GM18507 (cell line): ENCODE data around the gene ABCB6.
"Not testable (repeated sequence)": the region's sequence is repeated elsewhere in the genome, so short reads cannot be mapped to it uniquely, and the experiment has no call there.

Source experiments
- DNase-seq: peaks from one replicate; pipeline ENCODE4 v3.0.0; 2011; ENCODE audit warnings: low read depth; ENCODE audit not compliant: insufficient read length; ENCODE audit errors: extremely low spot score
- FAIRE-seq: peaks from 2 replicates; lab custom pipeline; 2011; peaks lifted over from hg19 to GRCh38; lab: Jason Lieb, UNC

Gene ABCB6

DNA sequence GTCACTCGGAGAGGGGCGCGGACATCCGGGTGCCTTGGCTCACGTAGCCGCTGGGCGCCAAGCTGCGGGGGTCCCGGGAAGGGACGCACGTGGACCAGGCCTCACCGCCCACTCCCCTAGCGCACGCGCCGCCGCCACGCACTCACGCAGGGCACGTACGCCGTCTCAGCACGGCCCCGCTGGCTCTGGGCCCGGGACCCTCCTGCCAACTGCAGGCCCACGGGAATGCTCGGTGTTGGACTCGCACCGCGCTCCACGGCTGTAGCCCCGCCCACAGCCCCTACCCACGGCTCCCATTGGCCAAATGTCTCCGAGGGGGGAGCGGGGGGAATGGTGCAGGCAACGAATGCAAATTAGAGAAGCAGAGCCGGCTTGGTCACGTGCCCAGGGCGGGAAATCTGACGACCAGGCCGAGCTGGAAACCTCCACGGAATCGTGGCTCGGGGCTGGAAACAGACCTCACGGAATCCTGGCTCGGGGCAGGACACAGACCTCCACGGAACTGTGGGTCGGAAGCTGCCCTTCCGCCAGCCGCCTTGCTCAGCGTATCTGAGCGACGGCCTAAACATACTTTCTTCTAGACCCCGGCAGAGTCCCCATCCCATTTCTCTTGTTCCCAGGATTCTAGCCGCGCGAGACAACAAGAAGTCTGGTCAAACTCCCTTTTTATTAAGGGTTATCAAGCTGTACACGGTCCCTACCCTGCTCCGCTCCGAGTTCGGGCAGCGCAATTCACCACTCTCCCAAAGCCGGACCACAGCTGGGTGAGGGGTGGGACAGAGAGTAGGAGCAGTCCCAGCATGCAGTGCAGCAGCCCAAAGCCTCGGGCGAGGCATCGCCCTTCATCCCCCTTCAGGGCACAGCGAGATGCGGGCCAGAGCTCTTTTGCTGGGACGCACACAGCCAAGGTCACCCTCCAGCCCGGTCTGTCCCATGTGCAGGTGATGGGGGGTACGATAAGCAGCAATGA, at the start of gene ABCB6:
Gene ABCB6, minus strand, starts transcription at position 227 of the 970 bp plus-strand sequence. CDS start 285 bp downstream, outside the sequence.
- peak; percentile 96 for FAIRE-seq
- DNase-seq = peak; percentile 81

DNA sequence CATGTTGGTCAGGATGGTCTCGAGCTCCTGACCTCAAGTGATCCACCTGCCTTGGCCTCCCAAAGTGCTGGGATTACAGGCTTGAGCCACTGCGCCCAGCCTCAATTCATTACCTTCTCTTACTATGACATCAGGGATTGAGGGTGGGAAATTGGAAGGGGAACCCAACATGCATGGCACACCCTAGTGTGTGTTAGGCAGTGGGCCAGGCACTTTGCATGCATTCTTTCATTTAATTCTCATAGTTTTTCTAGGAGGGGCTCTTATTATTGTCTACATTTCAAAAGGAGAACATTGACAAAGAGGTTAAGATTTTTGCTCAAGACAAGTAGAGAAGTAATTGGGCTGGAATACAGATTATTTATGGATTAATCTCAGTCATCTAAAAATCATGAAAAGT, 49.5 kb upstream of the ABCB6 start:
- FAIRE-seq (no peak), DNase-seq (no peak)

DNA sequence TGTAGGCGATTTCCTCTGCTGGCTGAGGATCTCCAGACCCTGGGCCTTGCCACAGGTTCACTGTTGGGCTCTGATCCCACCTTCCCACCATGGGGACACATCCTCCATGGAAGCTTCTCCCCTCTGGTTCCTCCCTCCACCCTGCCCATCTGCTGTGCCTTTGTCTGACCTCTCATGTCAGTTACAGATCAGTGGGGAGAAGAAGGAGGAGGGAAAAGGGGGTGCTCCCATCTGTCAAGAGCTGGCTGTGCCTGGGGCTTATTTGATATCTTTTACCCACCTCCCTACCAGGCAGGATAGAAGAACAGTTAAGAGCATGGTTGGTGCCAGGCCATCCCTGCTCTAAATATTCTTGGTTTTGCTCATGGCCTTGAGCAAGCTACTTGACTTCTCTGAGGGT, 48.1 kb upstream of the ABCB6 start:
- FAIRE-seq (no peak), DNase-seq (no peak)

DNA sequence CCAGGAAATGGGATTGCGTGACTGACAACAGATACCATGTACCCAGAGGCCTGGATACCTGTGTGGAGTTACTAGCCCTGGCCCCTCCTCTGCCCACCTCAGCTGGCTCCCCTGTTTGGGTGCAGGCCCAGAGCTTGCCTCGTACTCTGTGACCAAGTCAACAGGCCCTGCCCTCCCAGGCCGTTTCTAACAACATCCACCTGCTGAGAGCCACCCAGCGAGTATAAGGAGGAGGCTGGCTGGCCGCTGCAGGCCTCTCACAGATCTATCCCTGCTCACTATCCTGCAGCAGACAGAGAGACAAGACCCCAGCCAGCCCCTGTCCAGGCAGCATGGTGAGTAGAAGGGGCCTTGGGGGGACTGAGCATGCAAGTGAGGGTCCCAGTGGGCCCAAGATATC, 47.5 kb upstream of the ABCB6 start:
- DNase-seq = no peak
- no peak for FAIRE-seq

DNA sequence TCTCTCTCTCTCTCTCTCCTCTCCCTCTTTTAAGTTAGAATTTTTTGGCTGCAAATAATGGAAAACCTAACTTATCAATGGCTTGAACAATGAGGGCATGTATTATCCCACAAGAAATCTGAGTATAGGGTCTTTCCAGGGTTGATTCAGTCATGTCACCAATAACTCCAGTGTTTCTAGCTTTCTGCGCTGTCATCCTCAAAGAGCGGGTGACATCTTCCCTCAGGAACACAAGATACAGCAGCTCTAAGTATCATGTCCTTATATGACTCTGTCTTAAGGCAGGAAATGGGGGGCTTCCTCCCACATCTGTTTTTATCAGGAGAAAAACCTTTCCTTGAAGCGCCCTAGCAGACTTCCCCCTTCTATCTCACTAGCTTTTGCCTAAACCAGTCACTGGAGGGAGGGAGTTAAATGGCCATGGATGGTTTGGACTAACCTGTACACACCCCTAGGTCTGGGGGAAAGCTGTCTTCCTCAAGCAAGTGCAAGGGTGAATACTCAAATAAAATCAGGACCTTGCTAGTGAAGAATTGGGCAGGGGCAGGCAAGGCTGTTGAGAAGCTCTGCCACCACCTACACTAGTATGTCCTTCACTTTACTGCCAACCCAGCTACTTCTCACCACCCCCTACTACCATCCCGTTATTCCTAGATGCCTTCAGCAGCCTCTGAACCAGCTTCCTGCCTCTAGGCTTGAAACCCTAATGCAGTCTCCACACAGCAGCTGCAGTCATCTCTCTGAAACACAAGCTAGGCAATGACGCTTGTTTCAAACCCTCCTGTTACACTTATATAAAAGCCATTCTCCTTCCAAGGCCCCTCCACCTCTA, 42.5 kb upstream of the ABCB6 start:
- DNase-seq = no peak
- no peak for FAIRE-seq

DNA sequence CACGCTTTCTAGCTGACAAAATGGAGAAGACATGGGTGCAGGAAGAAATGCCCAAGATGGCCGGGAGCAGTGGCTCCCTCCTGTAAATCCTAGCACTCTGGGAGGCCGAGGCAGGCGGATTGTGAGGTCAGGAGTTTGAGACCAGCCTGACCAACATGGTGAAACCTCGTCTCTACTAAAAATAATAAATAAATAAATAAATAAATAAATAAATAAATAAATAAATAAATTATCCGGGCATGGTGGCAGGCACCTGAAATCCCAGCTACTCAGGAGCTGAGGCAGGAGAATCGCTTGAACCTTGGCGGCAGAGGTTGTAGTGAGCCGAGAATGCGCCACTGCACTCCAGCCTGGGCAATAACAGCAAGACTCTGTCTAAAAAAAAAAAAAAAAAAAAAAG, 40.2 kb upstream of the ABCB6 start:
- not testable (repeated sequence) for FAIRE-seq

DNA sequence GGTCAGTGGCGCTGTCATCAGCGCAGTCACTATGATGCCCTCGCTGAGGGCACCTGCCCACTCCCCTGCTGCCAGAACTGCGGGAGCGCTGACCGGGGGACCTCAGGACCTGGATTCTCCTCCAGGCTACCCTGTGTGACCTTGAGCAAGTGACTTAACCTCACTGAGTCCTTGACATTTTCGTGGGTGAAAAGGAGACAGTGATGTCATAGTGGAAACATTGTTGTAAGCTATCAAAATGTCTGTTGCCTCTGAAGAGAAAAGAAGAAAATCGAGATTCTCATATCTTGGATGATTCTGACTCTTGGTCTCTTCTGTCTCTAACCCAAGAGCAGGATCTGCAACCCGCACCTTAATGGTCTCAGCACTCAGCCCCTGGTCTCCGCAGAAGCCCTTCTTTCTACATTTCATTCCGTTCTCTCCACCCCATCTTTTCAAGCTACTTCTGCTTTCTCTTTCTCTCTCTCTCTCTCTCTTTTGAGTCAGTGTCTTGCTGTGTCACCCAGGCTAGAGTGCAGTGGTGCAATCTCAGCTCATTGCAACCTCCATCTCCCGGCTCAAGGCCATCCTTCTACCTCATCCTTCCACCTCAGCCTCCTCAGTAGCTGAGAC, 35.9 kb upstream of the ABCB6 start:
- FAIRE-seq (peak; percentile 69), DNase-seq (no peak)

More for the DNA sequence above, 40.2 kb upstream of the ABCB6 start:
- not testable (repeated sequence) for DNase-seq

DNA sequence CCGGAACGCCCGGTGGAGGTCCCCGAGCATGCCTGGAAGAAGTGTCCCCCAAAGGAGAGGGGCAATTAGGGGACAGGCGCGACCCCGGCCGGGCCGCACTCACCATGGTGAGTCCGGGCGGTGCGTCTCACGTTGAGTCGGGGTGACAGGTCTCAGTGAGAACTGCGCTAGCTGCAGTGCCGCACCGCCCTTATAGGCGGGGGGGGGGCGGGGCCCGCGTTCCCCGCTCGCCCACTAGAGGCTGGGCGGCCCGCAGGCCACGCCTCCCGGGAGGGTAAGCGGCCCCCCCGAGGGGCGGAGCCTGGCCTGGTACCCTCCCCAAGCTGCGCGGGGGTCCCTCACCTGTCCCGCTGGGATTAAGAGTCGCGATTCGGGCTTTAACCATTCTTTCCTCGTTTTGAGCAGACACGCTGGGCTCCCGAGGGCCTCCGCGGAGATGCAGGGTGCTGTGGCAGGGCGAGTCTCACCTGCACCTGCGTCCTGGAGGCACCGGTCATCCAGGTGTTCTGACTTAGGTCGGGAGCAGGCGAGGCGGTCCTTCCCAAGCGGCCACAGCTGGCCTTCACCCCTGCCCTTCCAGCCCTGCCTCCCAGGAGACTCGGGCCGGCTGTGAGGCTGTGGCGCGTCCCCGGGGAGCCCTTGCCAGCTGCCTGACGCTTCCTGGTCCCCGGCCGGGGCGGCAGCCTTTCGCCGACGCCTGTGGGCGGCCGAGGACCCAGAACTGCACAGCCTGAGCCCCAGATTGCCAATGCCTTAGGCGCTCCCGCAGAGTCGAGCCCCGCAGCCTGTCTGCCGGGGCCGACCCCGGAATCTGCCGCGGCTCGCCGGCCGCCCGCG, 35.2 kb upstream of the ABCB6 start, which contains the start of gene TUBA4A:
Gene TUBA4A, minus strand, starts transcription at position 166 of the 837 bp plus-strand sequence. Its CDS starts 60 bp downstream, at position 106.
- FAIRE-seq (peak; percentile 87), DNase-seq (peak; percentile 94)

DNA sequence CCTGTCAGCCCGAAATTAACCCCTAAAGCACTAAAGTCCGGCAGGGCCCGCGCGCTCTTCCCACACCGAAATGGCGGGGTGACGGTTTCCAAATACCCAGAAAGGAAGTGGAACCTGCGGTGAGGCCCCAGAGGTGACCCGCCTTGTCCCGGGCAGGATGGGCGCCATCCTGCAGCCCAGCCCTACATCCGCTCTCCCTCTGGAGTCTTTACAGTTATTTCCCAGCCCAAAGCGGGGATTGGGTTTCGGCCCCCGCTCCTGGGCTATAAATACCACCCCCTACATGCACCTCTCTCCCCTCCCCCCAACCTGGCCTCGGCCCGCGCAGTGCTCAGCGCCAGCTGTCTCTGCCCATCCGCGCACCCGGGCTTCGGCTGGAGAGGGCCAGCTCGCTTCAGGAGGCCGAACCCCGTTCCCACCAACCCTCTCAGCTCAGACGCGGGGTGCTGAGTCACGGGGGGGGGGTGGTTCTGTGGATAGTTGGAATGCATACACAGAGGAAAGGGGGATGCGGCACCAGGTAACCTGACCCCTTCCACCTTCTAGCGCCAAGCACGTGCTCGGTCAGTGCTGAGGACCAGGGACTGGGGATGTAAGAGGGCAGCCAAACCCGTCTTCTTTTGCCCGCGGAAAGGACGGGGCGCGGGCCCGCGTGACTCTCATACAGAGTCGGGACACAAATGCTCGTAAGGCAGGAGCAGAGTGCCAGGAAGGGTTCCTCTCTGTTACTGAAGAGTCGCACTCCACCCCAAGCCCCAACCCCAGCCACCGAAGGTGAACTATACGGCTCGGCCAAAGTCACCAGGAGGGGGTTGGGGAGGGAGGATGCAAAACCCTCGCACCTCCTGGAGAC, 34.4 kb upstream of the ABCB6 start, which contains the start of gene TUBA4B:
Gene TUBA4B, plus strand, starts transcription at position 344 of the 853 bp plus-strand sequence. Its CDS starts 165 bp downstream, at position 509.
- no peak for DNase-seq
- FAIRE-seq = peak; percentile 62

DNA sequence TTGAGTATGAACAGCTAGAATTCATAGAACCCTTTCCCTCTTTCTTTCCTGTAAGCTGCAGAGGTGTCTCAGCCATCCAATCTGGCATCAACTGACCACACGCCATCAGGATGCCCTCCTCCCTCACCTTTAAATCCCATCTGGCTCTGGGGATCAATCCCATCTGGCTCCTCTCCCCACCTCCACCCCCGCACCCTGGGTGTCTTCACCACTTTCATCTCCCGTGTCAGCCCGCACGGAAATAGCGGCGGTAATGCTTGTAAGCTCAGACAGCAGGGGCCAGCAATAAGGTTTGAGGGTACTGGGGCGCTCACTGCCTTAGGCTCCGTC, 33.8 kb upstream of the ABCB6 start:
- DNase-seq = no peak
- no peak for FAIRE-seq

DNA sequence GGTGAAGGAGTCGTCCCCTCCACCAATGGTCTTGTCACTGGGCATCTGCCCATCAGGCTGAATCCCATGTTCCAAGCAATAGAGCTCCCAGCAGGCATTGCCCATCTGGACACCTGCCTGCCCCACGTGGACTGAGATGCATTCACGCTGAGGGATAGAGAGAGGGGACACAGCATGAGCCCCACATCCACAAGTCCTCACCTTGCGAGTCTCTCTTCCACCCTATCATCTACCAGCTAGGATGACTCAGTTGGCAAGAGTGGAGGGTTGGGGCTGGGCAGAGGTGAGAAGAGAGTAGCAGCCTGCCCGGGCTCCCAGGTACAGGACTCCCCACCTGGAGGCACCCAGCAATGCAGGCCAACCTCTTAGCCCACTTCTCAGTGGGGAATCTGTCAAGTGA, 33.3 kb upstream of the ABCB6 start:
- DNase-seq (no peak), FAIRE-seq (no peak)

DNA sequence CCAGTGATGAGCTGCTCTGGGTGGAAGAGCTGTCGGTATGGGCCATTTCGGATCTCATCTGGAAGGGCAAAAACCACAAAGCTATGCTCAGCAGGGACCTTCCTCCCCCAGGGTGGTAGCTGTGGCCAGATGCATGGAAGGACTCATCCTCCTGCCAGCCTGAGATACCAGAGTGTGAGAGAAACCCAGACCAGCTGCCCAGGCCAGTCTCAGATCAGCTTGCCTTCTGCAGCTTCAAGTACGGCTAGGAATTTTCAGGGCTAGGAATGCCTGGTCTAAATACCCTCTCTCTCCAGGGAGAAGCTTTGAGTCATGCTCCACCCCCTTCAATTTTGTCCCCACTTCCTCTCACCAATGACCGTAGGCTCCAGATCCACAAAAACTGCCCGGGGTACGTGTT, 32.9 kb upstream of the ABCB6 start:
- no peak for FAIRE-seq

DNA sequence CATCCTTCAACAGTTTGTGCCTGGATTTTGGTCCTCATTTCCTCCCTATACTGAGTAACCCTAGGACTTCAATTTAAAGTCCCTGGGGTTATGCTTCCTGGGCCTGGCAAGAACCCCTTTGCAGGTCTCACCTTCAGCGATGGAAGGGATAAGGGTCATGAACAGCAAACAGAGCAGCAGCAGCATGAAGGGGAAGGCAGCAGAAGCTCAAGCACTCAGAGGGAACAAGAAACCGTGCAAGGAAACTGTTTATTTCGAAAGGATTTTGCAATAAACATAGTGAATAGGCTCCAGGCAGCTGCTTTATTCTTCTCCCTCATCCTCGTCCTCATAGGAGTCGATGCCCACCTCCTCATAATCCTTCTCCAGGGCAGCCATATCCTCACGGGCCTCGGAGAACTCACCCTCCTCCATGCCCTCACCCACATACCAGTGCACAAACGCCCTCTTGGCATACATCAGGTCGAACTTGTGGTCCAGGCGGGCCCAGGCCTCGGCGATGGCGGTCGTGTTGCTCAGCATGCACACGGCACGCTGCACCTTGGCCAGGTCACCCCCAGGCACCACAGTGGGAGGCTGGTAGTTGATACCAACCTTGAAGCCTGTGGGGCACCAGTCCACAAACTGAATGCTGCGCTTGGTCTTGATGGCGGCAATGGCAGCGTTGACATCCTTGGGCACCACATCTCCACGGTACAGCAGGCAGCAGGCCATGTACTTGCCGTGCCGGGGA, 31.5 kb upstream of the ABCB6 start:
- FAIRE-seq (no peak), DNase-seq (no peak)

More for the DNA sequence above, 32.9 kb upstream of the ABCB6 start:
- DNase-seq = no peak

DNA sequence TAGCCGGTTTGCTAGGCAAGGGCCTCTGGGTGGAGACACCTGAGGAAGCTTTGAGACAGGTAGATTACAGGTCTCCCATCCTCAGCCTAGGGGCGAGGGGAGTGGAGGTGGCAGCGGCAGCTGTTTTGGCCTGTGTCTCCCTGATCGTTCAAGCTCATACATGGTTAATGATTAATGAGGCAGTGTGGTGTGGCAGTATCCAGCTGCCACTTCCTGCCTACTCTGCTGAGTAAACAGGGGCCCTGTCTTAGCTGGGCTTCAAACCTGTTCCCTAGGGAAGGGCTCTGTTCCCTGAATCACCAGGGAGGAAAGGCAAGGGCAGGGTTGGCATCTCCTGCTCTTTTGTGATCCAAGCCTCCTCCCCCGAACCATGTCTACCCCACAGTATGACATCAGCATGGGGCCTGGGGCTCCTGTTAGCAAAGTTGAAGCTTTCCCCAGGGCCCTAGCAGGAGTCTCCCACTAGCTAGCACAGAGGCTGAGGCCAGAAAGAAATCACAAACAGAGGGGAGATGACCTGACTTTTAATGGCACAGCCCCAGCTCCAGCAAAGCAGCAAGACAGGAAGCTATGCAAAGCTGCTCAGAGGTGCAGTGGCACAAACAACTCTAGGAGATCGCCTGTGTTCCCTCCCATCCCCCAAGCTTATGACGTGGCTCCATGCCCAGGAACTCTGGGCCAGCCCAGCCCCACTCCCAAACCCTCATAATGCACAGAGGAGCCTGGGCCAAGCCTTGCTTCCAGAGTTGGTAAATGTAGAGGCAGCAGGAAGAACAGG, 30.6 kb upstream of the ABCB6 start:
- peak; percentile 82 for FAIRE-seq
- DNase-seq = no peak

DNA sequence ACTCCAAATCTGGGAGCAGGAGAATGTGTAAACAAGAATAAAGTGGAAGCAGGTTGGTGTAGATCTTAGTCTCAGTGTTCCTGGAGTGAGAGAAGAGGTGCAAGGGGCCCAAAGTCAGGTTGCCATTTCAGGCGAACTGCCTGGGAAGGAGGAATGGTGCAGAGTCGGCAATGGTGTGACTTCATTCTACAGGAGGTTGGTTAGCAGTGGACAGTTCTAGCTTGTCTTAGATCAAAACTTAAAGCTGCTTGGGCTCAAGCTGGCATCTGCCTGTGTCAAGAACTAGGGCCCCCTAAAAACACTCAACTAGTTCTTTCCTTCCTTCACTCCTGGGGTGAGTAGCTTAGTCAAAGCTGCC, 30.1 kb upstream of the ABCB6 start:
- DNase-seq (no peak), FAIRE-seq (no peak)

DNA sequence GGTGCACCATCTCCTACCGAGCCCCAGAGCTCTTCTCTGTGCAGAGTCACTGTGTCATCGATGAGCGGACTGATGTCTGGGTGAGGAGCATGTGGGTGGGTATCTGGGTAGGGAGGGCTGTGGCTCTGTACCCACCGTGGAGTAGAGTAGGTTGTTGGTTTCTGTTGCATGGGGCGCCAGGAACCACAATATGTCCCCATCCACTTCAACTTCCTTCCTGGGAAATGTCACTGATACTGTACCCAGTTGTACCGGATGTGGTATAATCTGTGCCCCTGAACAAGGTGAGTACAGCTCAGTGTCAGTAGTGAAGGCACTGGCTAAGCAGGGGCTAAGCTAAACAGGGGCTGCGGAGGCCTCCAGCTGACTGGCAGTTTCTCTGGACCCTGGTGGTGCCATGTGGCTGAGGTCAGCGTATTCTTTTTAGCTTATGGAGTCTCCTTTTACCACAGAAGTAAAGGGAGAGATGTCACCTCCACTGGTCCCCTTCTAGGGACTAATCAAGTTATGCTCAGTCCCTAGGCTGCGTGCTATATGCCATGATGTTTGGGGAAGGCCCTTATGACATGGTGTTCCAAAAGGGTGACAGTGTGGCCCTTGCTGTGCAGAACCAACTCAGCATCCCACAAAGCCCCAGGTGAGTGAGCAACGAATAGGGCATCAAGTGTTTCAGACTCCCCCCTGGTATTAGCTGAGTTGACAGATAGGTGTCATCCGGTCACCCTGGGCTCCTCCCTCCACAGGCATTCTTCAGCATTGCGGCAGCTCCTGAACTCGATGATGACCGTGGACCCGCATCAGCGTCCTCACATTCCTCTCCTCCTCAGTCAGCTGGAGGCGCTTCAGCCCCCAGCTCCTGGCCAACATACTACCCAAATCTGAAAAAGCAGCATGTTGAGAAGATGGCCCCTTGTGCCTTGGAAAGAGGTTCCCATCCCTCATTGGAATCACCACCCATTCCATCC, 29.2 kb upstream of the ABCB6 start:
- DNase-seq (no peak), FAIRE-seq (no peak)
